Measurements from ENCODE around the gene MAMSTR. TPM values are rescaled to one million over a fixed set of nuclear protein-coding genes. Genes with fewer than 3 reads are reported as not detected.
"Not testable (repeated sequence)": the region's sequence is repeated elsewhere in the genome, so short reads cannot be mapped to it uniquely, and the experiment has no call there.

MAMSTR gene
- total RNA-seq, 1 experiment from 2014 or later = 0.34 TPM

DNA sequence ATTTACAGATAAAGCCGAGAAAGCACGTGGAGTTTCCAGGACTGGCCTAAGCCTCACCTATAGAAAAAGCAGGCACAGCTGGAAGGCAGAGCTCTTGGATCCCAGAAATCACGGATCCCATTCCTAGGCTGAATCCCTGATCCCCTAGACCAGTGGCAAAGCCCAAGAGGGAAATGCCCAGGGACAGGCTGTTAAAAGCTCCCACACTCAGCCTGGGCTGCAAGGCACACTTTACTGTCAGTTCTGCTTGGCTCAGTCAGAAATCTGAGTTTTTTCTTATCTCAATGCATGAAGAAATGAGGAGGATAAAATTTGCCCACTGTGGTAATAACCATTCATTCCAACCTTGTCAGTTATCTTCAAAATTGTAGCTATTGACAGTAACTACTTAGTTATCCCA is 31.7 kb downstream of the MAMSTR start:
- DNase-seq (ENCODE audit: low read depth) = no peak

DNA sequence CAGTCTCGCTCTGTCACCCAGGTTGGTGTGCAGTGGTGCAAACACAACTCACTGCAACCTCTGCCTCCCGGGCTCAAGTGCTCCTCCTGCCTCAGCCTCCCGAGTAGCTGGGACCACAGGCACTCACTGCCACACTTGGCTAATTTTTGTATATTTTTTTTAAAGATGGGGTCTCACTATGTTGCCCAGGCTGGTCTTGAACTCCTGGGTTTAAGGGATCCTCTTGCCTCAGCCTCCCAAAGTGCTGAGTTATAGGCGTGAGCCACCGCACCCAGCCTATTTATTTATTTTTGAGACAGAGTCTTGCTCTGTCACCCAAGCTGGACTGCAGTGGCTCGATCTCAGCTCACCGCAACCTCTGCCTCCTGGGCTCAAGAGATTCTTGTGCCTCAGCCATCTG is 32.9 kb downstream of the MAMSTR start:
- not testable (repeated sequence) for DNase-seq (ENCODE audit: low read depth)

DNA sequence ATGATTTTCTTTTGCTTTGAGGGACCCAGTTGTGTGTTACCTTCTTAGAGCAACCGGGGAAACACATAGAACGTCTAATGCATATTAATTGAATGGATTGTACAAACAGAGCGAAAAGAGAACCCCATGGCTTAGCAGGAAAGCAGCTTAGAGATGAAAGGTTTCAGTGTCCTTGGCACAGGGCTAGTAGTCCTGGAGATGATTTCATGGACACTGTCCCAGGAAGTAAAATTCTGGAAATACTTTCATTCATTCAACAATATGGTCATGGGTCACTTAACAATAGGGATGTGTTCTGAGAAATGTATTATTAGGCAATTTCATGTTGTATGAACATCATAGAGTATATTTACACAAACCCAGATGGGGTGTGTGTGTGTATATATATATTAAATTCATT is 33.4 kb downstream of the MAMSTR start:
- DNase-seq (ENCODE audit: low read depth) = no peak

DNA sequence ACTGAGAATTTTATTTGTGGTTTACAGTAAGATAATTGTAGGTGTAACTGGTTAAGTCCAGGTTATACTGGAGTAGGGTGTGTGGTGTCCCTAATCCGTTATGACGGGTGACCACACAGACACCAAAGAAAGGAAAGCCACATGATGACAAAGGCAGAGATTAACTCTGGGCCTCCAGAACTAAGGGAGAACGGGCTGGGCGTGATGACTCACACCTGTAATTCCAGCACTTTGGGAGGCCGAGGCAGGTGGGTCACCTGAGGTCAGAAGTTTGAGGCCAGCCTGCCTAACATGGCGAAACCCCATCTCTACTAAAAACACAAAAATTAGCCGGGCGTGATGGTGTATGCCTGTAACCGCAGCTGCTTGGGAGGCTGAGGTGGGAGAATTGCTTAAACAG is 33.9 kb downstream of the MAMSTR start:
- DNase-seq (ENCODE audit: low read depth) = peak; percentile 43

DNA sequence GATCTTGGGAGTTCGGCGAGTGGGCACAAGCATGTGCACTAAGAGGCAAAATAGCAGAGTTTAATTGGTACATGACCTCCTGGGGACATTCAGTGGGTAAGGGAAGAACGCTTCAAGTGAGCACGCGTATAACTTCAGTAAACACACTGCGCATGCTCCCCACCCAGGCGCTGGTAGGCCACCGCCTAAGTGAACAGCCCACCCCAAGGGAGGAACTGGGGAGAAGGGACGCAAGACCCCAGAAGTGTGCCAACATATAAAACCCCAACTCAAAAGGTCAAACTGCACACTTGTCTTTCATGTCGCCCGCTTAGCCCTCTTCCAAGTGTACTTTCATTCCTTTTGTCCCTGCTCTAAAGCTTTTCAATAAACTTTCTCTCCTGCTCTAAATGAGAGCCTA is 36.2 kb downstream of the MAMSTR start:
- peak; percentile 33 for DNase-seq (ENCODE audit: low read depth)

DNA sequence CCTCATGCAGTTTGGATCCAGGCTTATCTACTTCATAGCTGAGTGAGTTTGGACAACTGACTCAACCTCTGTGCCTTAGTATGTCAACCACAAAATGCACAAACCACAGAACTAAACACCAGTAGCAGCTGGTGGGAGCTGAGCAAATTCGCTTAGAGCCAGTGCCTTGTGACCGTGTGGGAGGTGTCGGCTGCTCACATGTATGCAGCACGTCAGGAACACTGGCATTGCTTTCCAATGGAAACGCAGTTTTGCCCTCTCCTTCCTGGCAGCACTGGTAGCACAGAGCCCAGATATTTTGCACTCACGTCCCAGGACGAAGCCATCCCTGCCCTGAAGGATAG is 38.4 kb downstream of the MAMSTR start:
- DNase-seq (ENCODE audit: low read depth) = peak; percentile 96

DNA sequence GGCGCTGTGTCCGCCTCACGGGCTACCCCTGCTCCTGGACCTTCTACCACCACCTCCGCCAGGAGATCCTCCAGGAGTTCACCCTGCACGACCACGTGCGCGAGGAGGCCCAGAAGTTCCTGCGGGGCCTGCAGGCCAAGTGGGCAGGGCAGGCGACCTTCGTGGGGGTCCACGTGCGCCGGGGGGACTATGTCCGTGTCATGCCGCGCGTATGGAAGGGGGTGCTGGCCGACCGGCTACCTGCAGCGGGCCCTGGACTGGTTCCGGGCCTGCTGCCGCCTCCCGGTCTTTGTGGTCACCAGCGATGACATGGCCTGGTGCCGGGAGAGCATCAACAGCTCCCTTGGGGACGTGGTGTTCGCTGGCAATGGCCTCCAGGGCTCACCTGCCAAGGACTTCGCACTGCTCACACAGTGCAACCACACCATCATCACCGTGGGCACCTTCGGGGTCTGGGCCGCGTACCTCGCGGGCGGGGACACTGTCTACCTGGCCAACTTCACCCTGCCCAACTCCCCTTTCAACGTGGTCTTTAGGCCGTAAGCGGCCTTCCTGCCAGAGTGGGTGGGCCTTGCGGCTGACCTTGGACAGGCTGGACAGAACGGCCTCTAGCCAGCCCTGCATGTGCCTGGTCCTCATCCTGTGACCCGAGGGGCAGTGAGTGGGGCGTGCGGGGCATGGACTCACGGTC is 38.9 kb downstream of the MAMSTR start:
- DNase-seq (ENCODE audit: low read depth) = no peak

DNA sequence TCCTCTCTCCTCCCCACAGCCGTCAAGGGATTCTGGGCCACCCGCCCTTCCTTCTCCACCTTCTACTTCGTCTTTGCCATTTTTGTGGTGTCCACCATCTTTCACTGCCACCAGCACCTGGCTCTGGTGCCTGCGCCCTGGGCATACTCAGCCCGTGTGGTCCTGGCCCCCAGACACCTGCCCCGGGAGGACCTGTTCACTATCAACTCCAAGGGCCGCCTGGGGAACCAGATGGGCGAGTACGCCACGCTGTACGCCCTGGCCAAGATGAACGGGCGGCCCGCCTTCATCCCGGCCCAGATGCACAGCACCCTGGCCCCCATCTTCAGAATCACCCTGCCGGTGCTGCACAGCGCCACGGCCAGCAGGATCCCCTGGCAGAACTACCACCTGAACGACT is 39.5 kb downstream of the MAMSTR start:
- not testable (repeated sequence) for DNase-seq (ENCODE audit: low read depth)

DNA sequence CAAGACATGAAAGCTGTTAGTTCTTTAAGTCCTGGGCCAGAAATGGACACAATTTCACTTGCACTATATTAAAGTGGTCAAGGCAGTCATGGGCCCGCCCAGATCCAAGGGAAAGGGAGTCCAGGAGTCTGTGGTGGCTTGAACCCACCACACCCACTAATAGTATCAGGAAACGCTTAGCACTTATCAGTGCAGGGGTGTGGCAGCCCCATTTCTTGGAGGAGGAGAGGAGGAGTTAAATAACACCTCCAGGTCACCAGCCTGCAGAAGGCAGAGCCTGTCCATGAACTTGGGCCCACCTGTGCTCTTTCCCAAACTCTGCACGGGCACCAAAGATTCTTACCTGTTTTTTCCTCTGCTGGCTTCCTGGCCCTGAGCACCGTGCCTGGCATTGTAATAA is 41.3 kb downstream of the MAMSTR start:
- DNase-seq (ENCODE audit: low read depth) = no peak

DNA sequence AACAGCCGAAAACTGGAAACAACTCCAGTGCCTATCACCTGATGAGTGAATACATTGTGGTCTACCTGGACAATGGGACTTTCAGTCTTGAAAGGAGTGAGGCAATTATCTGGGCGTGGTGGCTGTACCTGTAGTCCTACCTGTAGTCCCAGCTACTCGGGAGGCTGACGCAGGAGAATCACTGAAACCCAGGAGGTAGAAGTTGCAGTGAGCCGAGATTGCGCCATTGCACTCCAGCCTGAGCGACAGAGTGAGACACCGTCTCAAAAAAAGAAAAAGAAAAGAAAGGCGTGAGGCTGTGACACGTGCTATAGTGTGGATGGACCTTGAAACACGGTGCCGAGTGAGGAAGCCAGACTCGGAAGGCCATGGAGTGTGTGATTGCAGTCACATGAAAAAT is 42.6 kb downstream of the MAMSTR start:
- no peak for DNase-seq (ENCODE audit: low read depth)

DNA sequence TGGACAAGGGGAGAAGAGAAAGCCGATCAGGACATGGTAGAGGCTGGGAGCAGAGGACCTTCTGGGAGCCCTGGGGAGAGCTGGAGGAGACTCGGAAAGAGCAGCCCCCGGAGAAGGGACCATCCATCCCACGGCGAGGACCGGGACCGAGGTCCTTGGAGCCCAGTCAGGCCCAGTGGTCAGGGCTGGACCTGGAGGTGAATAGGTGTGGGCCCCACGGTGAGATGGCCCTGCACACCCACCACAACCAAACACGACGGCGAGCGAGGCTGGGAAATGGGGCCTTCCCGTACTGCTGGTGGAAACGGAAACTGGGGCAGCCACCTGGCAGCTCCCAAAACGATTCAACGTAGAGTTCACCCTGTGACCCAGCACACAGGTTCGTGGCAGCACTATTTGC is 43.0 kb downstream of the MAMSTR start:
- no peak for DNase-seq (ENCODE audit: low read depth)

DNA sequence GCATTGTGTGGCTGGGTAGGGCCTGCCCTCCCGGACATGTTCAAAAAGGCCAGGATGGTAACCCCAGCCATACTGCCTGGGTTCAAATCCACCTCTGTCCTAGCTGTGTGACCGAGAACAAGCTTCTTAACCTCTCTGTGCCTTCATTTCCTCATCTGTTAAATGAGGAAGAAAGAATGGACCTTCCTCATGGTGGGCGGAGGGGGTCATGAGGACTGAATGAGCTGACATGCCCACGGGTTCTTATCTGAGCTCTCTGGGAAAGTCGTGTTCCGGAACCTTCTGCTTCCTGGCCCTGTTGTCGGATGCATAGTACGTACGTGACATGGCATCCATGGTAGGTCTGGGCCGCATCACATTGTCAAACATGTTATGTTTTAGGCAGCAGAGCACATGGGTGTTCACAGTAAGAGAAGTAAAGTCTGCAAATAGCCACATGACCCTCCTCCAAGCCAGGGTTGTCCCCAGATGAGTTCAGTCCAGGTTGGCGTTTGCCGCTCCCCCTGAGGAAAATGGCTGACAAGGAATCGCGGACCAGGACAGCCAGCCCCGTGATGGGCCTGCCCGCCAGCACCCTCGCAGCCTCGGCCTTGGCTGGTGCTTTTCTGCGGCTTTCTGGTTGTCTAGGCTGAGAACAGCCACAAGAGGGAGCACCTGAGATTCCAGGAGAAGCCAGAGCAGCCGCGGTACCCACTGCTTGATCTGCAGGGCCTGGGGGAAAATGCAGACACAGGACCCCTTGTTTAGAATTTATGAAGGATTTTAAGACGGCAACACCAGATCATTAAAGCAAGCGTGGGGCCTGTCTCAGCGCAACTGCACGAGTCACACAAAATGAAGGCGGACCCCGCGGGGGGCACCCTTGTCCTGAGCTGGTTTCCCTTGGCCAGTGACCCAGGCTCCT is 44.4 kb downstream of the MAMSTR start:
- peak; percentile 83 for DNase-seq (ENCODE audit: low read depth)

DNA sequence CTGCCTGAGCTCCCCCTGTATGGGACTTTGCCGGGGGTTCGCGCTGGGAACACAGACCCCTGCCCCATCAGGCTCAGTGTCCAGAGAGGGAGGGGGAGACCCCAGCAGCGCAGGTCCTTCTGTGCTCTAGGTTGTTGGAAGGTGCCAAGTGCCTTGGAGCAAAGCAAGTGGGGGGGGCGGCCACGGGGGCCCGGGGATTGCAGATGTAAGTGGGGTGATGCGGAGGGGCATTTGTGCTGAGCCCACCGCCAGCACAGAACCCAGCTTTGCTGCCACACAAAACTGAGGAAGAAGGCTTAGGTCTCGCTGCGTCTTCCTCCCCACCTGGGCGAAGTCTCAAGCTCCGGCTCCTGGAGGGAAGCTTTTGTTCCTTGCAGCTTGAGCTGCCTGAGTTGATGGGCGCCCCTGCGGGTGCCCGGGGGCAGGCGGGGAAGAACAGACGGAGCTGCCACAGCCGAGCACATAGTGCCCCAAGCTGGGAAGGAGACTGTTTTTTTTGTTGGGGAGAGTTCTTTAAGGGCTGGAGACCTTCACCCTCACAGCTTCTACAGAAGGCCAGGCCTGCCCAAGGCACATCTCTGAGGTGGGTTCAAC is 45.2 kb downstream of the MAMSTR start:
- no peak for DNase-seq (ENCODE audit: low read depth)

DNA sequence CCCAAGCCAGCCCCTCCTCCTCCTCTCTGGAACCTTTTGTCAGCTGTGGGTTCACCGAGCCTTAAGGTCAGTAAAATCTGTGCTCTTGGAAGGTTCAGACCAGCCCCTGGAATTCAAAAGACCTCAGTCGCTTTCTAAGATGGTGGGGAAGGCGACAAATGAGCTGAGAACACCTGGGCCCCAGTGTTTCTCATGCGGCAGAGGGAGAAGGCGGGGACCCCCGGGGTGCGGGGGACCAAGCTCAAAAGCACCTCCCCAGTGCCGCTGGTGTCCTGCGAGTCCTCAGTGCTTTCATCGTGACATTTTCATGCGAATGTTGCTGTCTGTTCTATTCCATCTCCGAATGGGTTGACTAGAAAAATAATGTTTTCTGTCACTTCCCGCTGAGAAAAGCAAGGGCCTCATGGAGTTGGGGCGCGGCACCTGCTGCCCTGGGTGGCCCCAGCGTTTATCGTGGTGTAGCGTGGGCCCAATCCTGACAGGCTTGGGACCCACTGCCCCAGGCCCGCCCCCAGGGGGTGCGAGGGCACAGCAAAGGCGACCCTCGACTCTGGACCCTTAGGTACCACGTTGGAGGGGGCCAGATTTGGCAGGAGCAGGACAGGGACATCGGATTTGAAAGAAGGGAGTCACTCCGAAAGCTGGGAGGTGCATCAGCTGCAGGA is 46.0 kb downstream of the MAMSTR start:
- DNase-seq (ENCODE audit: low read depth) = no peak

DNA sequence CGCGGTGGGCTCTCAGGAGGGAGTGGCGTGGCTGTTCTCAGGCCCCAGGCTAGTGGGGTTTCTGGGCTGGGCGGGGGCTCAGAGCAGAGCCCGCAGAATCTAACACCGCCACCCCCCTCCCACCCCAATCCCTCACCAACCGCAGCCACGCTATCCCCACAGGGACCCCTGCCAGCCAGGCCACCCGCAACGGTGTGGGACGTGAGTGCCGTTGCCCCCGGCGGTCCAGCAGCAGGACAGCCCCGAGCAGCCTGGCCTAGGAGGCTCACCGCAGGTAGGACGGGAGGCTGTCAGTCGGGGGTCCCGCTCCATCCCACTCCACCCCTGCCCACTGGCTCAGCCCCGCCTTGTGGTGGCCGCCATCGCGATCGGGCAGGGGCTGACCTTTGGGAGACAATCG is 46.5 kb downstream of the MAMSTR start, which contains the start of gene NTN5:
TSS of gene NTN5 (minus strand) at position 24 of the 400 bp plus-strand sequence. CDS start 2,031 bp downstream, outside the sequence.
- no peak for DNase-seq (ENCODE audit: low read depth)

DNA sequence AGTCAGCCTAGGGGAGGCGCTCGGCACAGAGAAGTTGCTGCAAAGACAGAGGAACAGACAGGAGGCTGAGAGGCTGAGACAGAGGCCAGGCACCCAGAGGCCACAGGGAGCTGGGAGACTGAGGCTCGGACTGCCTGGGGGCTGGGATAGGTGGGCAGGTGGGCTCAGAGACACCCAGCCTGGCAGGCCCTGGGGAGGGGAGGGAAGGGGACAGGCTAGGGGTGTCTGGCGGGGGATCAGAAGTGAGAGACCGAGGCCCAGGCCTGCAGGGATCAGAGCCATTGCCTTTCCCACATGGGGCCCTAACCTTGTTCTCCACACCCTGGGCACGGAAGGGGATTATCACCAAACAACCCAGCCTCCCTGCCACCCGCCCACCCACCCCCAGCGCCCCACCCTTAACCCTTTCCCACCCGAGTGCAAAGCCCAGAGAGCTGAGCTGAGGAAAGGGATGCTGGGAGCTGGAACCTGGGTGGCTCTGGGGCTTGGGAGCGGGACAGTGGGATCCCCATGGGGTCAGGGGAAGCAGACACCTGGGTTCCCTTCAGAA is 48.0 kb downstream of the MAMSTR start:
- no peak for DNase-seq (ENCODE audit: low read depth)

DNA sequence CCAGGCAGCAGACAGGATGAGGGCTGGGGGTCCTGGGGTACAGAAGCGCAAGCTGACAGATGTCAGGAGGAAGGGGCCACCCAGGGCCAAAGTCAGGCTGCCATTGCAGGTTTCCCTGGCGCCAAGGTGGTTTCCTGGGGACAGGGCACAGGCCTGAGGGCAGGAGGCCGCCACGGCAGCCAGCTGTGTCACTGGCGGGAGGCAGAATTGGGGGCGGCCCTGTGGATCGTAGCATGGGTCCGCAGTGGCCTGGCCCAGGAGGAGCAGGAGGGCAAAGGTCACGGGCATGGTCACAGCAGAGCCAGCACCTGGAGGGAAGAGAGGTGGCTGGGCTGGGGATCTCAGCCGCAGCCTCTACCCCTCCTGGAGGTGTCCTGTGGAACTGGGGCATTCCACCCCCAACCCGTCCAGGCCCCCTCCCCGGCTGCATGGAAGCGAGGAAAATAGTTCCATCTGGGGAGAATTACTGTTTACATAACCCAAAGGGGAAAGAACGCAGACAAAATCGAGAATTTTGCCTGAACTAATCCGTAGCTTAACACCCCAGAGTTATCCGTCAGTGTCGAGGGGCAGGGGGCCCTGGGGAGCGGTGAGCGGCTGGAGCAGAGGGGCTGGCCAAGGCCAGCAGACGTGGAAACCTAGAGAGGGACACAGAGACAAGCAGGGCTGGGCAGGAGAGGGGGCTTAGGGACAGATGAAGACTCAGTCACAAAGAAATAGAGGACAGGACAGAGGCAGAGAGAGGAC is 48.7 kb downstream of the MAMSTR start:
- DNase-seq (ENCODE audit: low read depth) = no peak

DNA sequence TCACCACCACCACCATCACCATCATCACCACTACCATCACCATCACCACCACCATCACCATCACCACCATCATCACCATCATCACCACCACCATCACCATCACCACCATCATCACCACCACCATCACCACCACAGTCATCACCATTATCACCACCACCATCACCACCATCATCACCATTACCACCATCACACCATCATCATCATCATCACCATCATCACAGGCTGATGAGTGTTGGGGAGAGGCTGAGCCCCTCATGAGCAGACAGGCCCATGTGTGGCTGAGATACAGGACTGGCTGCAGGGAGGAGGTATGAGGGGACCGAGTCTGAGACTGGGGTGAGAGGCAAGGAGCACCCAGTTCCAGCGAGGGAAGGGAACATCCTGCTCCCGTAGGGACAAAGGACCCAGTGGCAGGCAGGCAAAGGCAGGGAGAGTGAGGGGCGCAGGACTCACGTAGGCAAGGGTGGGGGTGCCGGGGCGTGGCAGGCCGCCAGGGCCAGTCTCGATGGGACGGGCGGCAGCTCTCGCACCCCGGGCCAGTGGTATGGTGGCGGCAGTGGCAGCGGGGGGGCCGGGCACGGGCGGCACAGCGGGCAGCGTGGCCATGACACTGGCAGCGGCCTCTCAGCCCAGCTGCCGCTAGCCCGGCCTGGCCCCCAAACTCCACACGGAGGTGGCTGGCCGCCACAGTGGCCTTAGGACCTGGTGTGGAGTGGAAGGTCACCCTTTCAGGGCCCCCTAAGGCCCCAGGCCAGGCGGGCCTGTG is 49.4 kb downstream of the MAMSTR start:
- no peak for DNase-seq (ENCODE audit: low read depth)

DNA sequence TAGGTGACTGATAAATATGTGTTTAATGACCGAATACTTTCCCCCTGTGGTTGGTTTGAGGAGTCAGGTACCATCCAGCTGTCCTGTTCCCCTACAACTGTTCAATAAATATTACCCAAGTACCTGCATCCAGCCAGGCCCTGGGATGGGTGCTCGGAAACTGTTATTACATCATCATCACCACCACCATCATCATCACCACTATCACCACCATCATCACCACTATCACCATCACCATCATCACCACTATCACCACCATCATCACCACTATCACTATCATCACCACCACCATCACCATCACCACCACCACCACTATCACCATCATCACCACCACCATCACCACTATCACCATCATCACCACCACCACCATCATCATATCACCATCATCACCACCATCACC is 50.8 kb downstream of the MAMSTR start:
- no peak for DNase-seq (ENCODE audit: low read depth)

DNA sequence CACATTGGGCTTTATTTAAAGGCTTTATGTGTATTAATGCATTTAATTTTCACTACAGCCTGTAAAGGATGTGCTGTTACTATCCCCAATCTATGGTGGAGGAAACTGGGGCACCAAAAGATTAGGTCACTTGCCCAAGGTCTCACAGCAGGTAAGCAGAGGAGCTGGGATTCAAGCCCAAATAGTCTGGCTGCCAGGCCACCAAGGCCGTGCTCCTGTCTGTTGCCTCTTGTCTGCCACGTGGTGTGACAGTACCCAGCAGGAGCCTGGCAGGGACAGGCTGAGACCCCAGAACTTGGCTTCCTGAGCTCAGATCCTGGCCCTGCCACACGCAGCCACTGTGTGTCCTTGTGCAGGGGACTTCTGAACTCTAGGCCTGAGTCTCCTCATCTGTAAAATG is 51.2 kb downstream of the MAMSTR start:
- no peak for DNase-seq (ENCODE audit: low read depth)

Measured in Daoy (cell line).